Measurements from ENCODE around the gene TOLLIP.

TOLLIP gene

GRCh38 chr11:1298695-1299492 is 10.5 kb downstream of the TOLLIP start:
- DNase-seq (ENCODE audit: low read depth), result no peak

- no peak for DNase-seq (ENCODE audit: low read depth)
Observed at GRCh38 chr11:1297576-1298473, 11.6 kb downstream of the TOLLIP start.

GRCh38 chr11:1297011-1297575 is 12.3 kb downstream of the TOLLIP start:
- DNase-seq (ENCODE audit: low read depth), result no peak

GRCh38 chr11:1296287-1296686 is 13.1 kb downstream of the TOLLIP start:
- DNase-seq (ENCODE audit: low read depth), result no peak

GRCh38 chr11:1295591-1295990 is 13.8 kb downstream of the TOLLIP start:
- no peak for DNase-seq (ENCODE audit: low read depth)

- DNase-seq (ENCODE audit: low read depth), result no peak
Observed at GRCh38 chr11:1295086-1295485, 14.3 kb downstream of the TOLLIP start.

GRCh38 chr11:1293619-1294015 is 15.8 kb downstream of the TOLLIP start:
- no peak for DNase-seq (ENCODE audit: low read depth)

- no peak for DNase-seq (ENCODE audit: low read depth)
Observed at GRCh38 chr11:1292644-1293618, 16.5 kb downstream of the TOLLIP start.

GRCh38 chr11:1292018-1292643 is 17.3 kb downstream of the TOLLIP start:
- DNase-seq (ENCODE audit: low read depth), result no peak

- DNase-seq (ENCODE audit: low read depth), result no peak
Observed at GRCh38 chr11:1291295-1292017, 18.0 kb downstream of the TOLLIP start.

- DNase-seq (ENCODE audit: low read depth), result no peak
Observed at GRCh38 chr11:1290052-1291040, 19.1 kb downstream of the TOLLIP start.

GRCh38 chr11:1289211-1289935 is 20.1 kb downstream of the TOLLIP start:
- no peak for DNase-seq (ENCODE audit: low read depth)

- DNase-seq (ENCODE audit: low read depth), result no peak
Observed at GRCh38 chr11:1288426-1289151, 20.8 kb downstream of the TOLLIP start.

- DNase-seq (ENCODE audit: low read depth), result no peak
Observed at GRCh38 chr11:1287928-1288327, 21.5 kb downstream of the TOLLIP start.

GRCh38 chr11:1285876-1286275 is 23.6 kb downstream of the TOLLIP start:
- DNase-seq (ENCODE audit: low read depth), result no peak

- no peak for DNase-seq (ENCODE audit: low read depth)
Observed at GRCh38 chr11:1285316-1285744, 24.1 kb downstream of the TOLLIP start.

- no peak for DNase-seq (ENCODE audit: low read depth)
Observed at GRCh38 chr11:1283906-1284305, 25.5 kb downstream of the TOLLIP start.

- DNase-seq (ENCODE audit: low read depth), result no peak
Observed at GRCh38 chr11:1283091-1283511, 26.3 kb downstream of the TOLLIP start.
